RWPE2 (cell line): ENCODE data around the gene NGEF.
A peak's percentile ranks its signal among the peaks of the same experiment; 100 is the strongest.
"Not testable (repeated sequence)": the region's sequence is repeated elsewhere in the genome, so short reads cannot be mapped to it uniquely, and the experiment has no call there.

ENCODE experiments used
- ATAC-seq: fragments of 200-7000 bp; cut with Tn5 transposase; 3 replicates; pipeline ENCODE4 v1.9.1; 2021; ENCODE audit warnings: low read depth
- DNase-seq: peaks from one replicate; pipeline ENCODE4 v3.0.0-alpha.2; 2020; ENCODE audit warnings: low spot score
- H3K27ac ChIP-seq: fragments of 450-650 bp; 2 replicates; pipeline ENCODE4 v1.5.1; 2017; ENCODE audit warnings: mild to moderate bottlenecking; ENCODE audit not compliant: poor library complexity, severe bottlenecking
- H3K27me3 ChIP-seq: fragments of 250-450 bp; sonication (Bioruptor Pico); 2 replicates; pipeline ENCODE4 v1.5.1; 2021; ENCODE audit warnings: mild to moderate bottlenecking, moderate library complexity; ENCODE audit not compliant: insufficient read depth, poor library complexity, severe bottlenecking
- H3K36me3 ChIP-seq: fragments of 250-450 bp; sonication (Bioruptor Pico); 2 replicates; pipeline ENCODE4 v1.5.1; 2020; ENCODE audit warnings: low read depth, mild to moderate bottlenecking, moderate library complexity
- H3K4me1 ChIP-seq: fragments of 250-450 bp; sonication (Bioruptor Pico); 2 replicates; pipeline ENCODE4 v1.5.1; 2021; ENCODE audit warnings: mild to moderate bottlenecking, moderate library complexity; ENCODE audit not compliant: insufficient read depth, poor library complexity, severe bottlenecking
- H3K4me3 ChIP-seq: fragments of 250-450 bp; sonication (Bioruptor Pico); 2 replicates; pipeline ENCODE4 v1.5.1; 2021; ENCODE audit warnings: mild to moderate bottlenecking, moderate library complexity; ENCODE audit not compliant: severe bottlenecking
- H3K9me3 ChIP-seq: fragments of 250-450 bp; sonication (Bioruptor Pico); 2 replicates; pipeline ENCODE4 v1.5.1; 2021; ENCODE audit warnings: mild to moderate bottlenecking, moderate library complexity; ENCODE audit not compliant: severe bottlenecking
- CTCF ChIP-seq: fragments of 450-650 bp; IDR thresholded peaks from one replicate; pipeline ENCODE4 v1.5.1; 2017; ENCODE audit warnings: mild to moderate bottlenecking, moderate library complexity; ENCODE audit not compliant: poor library complexity, severe bottlenecking

Gene NGEF

DNA sequence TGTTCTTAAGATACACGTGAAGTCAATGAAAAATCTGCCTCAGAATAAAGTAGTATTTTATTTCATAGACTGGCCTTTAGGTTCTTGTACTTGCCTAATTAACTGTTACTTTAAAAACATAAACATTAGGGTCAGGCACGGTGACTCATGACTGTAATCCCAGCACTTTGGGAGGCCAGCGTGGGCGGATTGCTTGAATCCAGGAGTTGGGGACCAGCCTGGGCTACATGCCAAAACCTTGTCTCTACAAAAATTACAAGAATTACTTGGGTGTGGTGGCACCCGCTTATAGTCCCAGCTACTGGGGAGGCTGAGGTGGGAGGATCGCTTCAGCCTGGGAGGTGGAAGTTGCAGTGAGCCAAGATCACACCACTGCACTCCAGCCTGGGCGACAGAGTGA, 159.0 kb downstream of the NGEF start:
- H3K4me3 ChIP-seq, result no peak overlapping the region
- DNase-seq (peak; percentile 82), ATAC-seq (peak; percentile 63)
- H3K4me1 ChIP-seq, result peaks cover 13% of the 10 kb centered on the region
- no peaks in the 10 kb centered on the region for H3K27me3 ChIP-seq
- no peaks in the 10 kb centered on the region for H3K9me3 ChIP-seq
- peak overlapping the region; percentile 29 for H3K27ac ChIP-seq
- TF ChIP-seq CTCF, result no peak
- H3K36me3 ChIP-seq, result peaks cover 77% of the 10 kb centered on the region

DNA sequence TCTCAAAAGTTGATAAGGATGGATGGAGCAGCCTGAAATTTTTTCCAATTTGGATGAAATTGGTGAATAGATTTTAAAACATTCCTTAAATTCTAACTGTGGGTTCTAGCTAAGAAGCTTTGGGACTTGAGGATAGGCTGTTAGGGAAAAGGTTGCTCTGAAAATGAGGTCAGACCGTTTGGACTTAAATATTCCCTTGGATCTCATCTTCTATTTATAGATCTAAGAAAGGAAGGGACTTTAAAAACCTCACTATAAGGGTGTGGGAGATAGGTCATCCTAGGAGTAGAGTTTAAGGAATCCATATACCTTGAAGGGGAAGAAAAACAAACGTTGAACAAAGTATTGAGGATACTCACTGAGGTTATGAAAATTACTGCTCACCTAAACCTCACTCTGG, 160.4 kb downstream of the NGEF start:
- Histone ChIP-seq H3K4me1 (peaks cover 13% of the 10 kb centered on the region), H3K4me3 (no peak overlapping the region), H3K9me3 (no peaks in the 10 kb centered on the region), H3K27ac (peak overlapping the region; percentile 29), H3K36me3 (peaks cover 75% of the 10 kb centered on the region), H3K27me3 (no peaks in the 10 kb centered on the region)
- no peak for TF ChIP-seq CTCF
- DNase-seq (no peak), ATAC-seq (no peak)

DNA sequence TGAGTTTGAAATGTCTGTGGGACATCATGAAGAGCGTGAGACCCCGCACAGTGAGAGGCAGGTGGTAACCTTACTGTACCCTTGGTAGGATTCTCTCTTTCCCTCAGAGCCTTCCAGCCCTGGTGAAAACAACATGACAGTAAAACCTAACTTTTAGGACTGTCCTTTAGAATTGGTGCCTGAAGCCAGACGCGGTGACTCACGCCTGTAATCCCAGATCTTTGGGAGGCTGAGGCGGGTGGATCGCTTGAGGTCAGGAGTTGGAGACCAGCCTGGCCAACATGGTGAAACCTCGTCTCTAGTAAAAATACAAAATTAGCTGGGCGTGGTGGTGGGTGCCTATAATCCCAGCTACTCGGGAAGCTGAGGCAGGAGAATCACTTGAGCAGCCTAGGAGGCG, 161.0 kb downstream of the NGEF start:
- not testable (repeated sequence) for DNase-seq, H3K4me3 ChIP-seq, ATAC-seq, H3K27me3 ChIP-seq, H3K27ac ChIP-seq, H3K9me3 ChIP-seq
- Histone ChIP-seq H3K4me1 (peaks cover 13% of the 10 kb centered on the region), H3K36me3 (peaks cover 75% of the 10 kb centered on the region)

DNA sequence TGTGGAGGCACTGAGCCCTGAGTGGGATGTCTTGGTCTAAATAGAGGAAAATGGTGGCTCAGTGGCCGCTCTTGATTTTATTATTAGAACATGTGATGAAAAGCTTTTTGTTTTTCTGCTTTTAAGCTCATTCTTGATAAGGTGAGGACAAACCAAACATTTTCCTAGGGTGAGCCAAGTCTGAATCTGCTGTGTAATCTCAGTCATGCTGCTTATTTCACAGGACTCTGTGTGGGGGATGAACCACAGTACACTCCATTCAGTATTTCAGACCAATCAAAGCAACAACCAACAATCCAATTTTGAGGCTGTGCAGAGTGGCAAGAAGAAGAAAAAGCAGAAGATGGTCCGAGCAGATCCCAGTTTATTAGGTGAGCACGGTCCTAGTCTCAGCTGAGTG, 163.0 kb downstream of the NGEF start:
- H3K36me3 ChIP-seq, result peaks cover 77% of the 10 kb centered on the region
- H3K9me3 ChIP-seq, result no peaks in the 10 kb centered on the region
- DNase-seq (no peak), ATAC-seq (no peak)
- no peak overlapping the region for H3K4me3 ChIP-seq
- TF ChIP-seq CTCF, result no peak
- no peaks in the 10 kb centered on the region for H3K27me3 ChIP-seq
- H3K27ac ChIP-seq, result no peak overlapping the region
- H3K4me1 ChIP-seq, result peaks cover 11% of the 10 kb centered on the region

- H3K27ac ChIP-seq, result no peak overlapping the region
- H3K4me3 ChIP-seq, result no peak overlapping the region
- TF ChIP-seq CTCF, result no peak
- ATAC-seq, result no peak
- no peak for DNase-seq
- peaks cover 93% of the 10 kb centered on the region for H3K36me3 ChIP-seq
- no peaks in the 10 kb centered on the region for H3K27me3 ChIP-seq
- no peaks in the 10 kb centered on the region for H3K4me1 ChIP-seq
- H3K9me3 ChIP-seq, result no peaks in the 10 kb centered on the region
Measured at GRCh38 chr2:232846055-232846454, 167.0 kb downstream of the NGEF start.
